Measurements from ENCODE around the gene DTL. TPM values are rescaled to one million over a fixed set of nuclear protein-coding genes. Genes with fewer than 3 reads are reported as not detected.

Gene DTL
- total RNA-seq, 1 donor from 2014 or later: 11.6 TPM

DNA sequence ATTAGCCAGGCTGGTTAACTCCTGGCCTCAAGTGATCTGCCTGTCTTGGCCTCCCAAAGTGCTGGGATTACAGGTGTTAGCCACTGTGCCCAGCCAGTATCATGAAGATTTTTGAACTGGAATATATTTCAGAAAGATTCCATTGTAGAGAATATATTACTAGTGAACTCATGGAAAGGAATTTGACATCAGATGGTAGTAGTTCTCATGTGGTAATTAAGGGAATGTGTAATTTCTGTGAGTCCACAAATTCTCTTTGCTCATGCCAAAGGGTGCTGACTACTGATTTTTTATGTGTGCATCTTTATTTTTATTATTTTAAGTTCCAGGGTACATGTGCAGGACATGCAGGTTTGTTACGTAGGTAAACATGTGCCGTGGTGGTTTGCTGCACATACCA, 10.4 kb downstream of the DTL start:
- no peaks in the 10 kb centered on the region for H3K4me1 Mint-ChIP-seq (ENCODE audit: unreplicated experiment)
- no peak overlapping the region for H3K27ac Mint-ChIP-seq (ENCODE audit: unreplicated experiment)
- no peaks in the 10 kb centered on the region for H3K36me3 Mint-ChIP-seq (ENCODE audit: low read depth, unreplicated experiment)
- H3K4me3 Mint-ChIP-seq (ENCODE audit: unreplicated experiment): no peak overlapping the region
- TF ChIP-seq, protein P1, sequence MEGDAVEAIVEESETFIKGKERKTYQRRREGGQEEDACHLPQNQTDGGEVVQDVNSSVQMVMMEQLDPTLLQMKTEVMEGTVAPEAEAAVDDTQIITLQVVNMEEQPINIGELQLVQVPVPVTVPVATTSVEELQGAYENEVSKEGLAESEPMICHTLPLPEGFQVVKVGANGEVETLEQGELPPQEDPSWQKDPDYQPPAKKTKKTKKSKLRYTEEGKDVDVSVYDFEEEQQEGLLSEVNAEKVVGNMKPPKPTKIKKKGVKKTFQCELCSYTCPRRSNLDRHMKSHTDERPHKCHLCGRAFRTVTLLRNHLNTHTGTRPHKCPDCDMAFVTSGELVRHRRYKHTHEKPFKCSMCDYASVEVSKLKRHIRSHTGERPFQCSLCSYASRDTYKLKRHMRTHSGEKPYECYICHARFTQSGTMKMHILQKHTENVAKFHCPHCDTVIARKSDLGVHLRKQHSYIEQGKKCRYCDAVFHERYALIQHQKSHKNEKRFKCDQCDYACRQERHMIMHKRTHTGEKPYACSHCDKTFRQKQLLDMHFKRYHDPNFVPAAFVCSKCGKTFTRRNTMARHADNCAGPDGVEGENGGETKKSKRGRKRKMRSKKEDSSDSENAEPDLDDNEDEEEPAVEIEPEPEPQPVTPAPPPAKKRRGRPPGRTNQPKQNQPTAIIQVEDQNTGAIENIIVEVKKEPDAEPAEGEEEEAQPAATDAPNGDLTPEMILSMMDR (IDR thresholded peaks at IDR 0.05; ENCODE audit: unreplicated experiment): no peak
- H3K9me3 Mint-ChIP-seq (ENCODE audit: unreplicated experiment): no peaks in the 10 kb centered on the region
- no peak for DNase-seq (ENCODE audit: low spot score)
- no peaks in the 10 kb centered on the region for H3K27me3 Mint-ChIP-seq (ENCODE audit: unreplicated experiment)

DNA sequence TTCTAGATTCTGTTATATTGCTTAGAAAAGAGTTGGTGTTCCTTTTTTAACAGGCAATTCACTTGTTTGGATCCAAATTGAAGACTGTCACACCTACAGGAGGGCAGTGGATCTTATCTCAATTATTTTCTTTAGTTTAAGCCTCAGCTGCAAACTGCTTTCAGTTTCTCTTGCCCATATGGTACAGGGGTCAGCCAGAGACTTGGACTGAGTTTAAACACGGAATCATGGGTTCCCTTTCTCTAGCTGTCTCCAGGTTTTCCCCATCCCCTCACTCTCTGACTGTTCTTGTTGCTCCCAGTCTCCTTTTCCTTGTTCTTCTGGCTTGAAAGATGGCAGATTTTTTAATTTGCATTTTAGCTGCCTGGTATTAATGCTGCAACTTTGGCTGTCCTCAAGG, 18.4 kb downstream of the DTL start:
- Mint-ChIP-seq H3K4me3 (ENCODE audit: unreplicated experiment) (no peak overlapping the region), H3K27me3 (ENCODE audit: unreplicated experiment) (no peaks in the 10 kb centered on the region), H3K27ac (ENCODE audit: unreplicated experiment) (no peak overlapping the region), H3K36me3 (ENCODE audit: low read depth, unreplicated experiment) (peaks cover 3% of the 10 kb centered on the region), H3K4me1 (ENCODE audit: unreplicated experiment) (no peaks in the 10 kb centered on the region), H3K9me3 (ENCODE audit: unreplicated experiment) (no peaks in the 10 kb centered on the region)
- DNase-seq (ENCODE audit: low spot score): no peak
- TF ChIP-seq, protein P1 (IDR thresholded peaks at IDR 0.05; ENCODE audit: unreplicated experiment): no peak

DNA sequence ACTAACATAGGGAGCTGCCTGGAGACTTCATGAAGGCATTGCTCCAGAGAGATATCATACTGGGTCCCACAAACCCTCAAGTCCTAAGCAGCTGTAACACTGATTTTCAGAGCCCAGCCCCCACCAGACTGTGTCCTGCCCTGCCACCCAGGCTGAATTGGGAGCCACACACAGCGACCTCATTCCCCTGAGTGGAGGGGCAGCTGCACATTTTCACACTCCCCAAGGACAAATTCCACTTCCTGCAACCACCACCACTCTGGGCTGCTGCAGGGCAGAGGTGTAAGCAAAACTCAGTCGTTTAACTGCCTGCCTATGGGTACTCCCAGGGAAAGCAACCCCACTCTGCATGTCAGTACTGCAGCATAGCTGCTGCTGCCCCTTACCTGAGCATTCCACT, 19.8 kb downstream of the DTL start:
- Mint-ChIP-seq H3K36me3 (ENCODE audit: low read depth, unreplicated experiment) (peaks cover 3% of the 10 kb centered on the region), H3K27me3 (ENCODE audit: unreplicated experiment) (no peaks in the 10 kb centered on the region), H3K27ac (ENCODE audit: unreplicated experiment) (no peak overlapping the region), H3K4me3 (ENCODE audit: unreplicated experiment) (no peak overlapping the region), H3K9me3 (ENCODE audit: unreplicated experiment) (no peaks in the 10 kb centered on the region), H3K4me1 (ENCODE audit: unreplicated experiment) (no peaks in the 10 kb centered on the region)
- no peak for DNase-seq (ENCODE audit: low spot score)
- TF ChIP-seq, protein P1 (IDR thresholded peaks at IDR 0.05; ENCODE audit: unreplicated experiment): no peak

DNA sequence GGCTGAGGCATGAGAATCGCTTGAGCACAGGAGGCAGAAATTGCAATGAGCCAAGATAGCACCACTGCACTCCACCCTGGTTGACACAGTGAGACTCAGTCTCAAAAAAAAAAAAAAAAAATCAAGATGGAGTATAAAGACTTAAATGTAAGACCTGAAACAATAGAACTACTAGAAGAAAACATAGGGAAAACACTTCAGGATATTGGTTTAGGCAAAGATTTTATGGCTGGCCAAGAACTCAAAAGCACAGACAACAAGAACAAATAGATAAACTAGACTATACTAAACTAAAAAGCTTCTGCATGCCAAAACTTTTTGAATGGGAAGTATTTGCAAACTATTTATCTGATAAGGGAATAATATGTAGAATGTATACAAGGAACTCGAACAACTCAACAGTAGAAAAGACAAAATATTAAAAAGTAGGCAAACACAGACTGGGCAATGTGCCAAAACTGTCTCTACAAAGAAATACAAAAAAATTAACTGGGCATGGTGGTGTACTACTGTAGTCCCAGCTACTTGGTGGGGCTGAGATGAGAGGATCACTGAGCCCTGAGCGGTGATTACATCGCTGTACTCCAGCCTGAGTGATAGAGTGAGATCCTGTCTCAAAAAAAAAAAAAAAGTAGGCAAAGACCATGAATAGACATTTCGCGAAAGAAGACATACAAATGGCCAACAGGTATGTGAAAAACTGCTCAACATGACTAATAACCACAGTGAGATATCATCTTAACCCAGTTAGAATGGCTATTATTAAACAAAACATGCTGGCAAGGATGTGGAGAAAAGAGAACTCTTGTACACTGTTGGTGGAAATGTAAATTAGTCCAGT, 25.3 kb downstream of the DTL start:
- Mint-ChIP-seq H3K36me3 (ENCODE audit: low read depth, unreplicated experiment) (no peaks in the 10 kb centered on the region), H3K4me3 (ENCODE audit: unreplicated experiment) (no peak overlapping the region), H3K27ac (ENCODE audit: unreplicated experiment) (no peak overlapping the region), H3K9me3 (ENCODE audit: unreplicated experiment) (no peaks in the 10 kb centered on the region), H3K27me3 (ENCODE audit: unreplicated experiment) (no peaks in the 10 kb centered on the region), H3K4me1 (ENCODE audit: unreplicated experiment) (no peaks in the 10 kb centered on the region)
- DNase-seq (ENCODE audit: low spot score): no peak
- TF ChIP-seq, protein P1 (IDR thresholded peaks at IDR 0.05; ENCODE audit: unreplicated experiment): no peak

DNA sequence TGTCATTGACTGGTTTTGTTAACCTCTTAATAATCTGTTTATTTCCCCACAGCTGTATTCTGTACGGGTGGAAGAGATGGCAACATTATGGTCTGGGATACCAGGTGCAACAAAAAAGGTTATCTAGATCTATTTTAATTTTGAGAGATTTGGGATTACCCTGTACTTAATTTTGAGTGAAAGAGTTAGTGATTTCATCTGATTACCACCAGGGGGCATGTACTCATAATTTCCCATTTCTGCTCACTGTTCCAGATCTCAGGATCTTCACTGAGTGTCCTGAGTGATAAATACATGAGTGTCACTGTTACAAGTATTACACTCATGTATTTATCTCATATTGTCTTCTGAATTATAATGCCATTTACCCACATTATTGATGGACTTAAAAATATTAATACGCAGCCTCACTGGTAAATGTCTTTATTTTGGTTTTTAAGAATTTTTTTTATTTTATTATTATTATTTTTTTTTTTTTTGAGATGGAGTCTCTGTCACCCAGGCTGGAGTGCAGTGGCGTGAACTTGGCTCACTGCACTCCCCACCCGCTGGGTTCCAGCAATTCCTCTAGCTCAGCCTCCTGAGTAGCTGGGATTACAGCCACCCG, 27.4 kb downstream of the DTL start:
- TF ChIP-seq, protein P1 (IDR thresholded peaks at IDR 0.05; ENCODE audit: unreplicated experiment): peak; percentile 87
- H3K27me3 Mint-ChIP-seq (ENCODE audit: unreplicated experiment): no peaks in the 10 kb centered on the region
- no peak overlapping the region for H3K27ac Mint-ChIP-seq (ENCODE audit: unreplicated experiment)
- DNase-seq (ENCODE audit: low spot score): no peak
- H3K9me3 Mint-ChIP-seq (ENCODE audit: unreplicated experiment): no peaks in the 10 kb centered on the region
- H3K4me3 Mint-ChIP-seq (ENCODE audit: unreplicated experiment): no peak overlapping the region
- no peaks in the 10 kb centered on the region for H3K4me1 Mint-ChIP-seq (ENCODE audit: unreplicated experiment)
- H3K36me3 Mint-ChIP-seq (ENCODE audit: low read depth, unreplicated experiment): no peaks in the 10 kb centered on the region
